Neural progenitor cell (in vitro differentiated cells): ENCODE results near the gene NCS1. TPM values are rescaled to one million over a fixed set of nuclear protein-coding genes. Genes with fewer than 3 reads are reported as not detected.

Source experiments
- DNase-seq: peaks from one replicate; pipeline ENCODE4 v3.0.0-alpha.2; 2016; ENCODE audit warnings: low spot score
- H2AFZ ChIP-seq: fragments of 200-600 bp; sonication (generic); replicated peaks from 2 replicates; pipeline ENCODE4 v1.6.1; 2016; ENCODE audit warnings: antibody characterized with exemption
- H3F3A ChIP-seq: fragments of 200-600 bp; sonication (generic); 2 replicates; pipeline ENCODE4 v1.6.1; 2016; ENCODE audit warnings: antibody characterized with exemption, low read depth
- H3K27ac ChIP-seq: fragments of 200-600 bp; sonication (generic); 2 replicates; pipeline ENCODE4 v1.5.1; 2016; ENCODE audit warnings: mild to moderate bottlenecking
- H3K27me3 ChIP-seq: fragments of 200-600 bp; sonication (generic); 2 replicates; pipeline ENCODE4 v1.6.1; 2016; ENCODE audit warnings: mild to moderate bottlenecking, moderate library complexity
- H3K36me3 ChIP-seq: fragments of 200-600 bp; sonication (generic); 2 replicates; pipeline ENCODE4 v1.5.1; 2016
- H3K4me1 ChIP-seq: fragments of 200-600 bp; sonication (generic); 2 replicates; pipeline ENCODE4 v1.6.1; 2016; ENCODE audit warnings: mixed run types
- H3K4me2 ChIP-seq: fragments of 200-600 bp; sonication (generic); 2 replicates; pipeline ENCODE4 v1.6.1; 2016
- H3K4me3 ChIP-seq: fragments of 200-600 bp; sonication (generic); 2 replicates; pipeline ENCODE4 v1.5.1; 2016
- H3K79me2 ChIP-seq: fragments of 200-600 bp; sonication (generic); 2 replicates; pipeline ENCODE4 v1.6.1; 2016; ENCODE audit warnings: low read depth
- H3K9ac ChIP-seq: fragments of 200-600 bp; sonication (generic); 2 replicates; pipeline ENCODE4 v1.6.1; 2016
- H3K9me3 ChIP-seq: fragments of 200-600 bp; sonication (generic); 2 replicates; pipeline ENCODE4 v1.5.1; 2016; ENCODE audit warnings: low read depth
- H4K20me1 ChIP-seq: fragments of 200-600 bp; sonication (generic); 2 replicates; pipeline ENCODE4 v1.6.1; 2016; ENCODE audit warnings: low read depth
- H3K27ac Mint-ChIP-seq: 3 replicates; pipeline ENCODE4 v1.8.0; 2021; ENCODE audit warnings: mixed read lengths
- H3K27me3 Mint-ChIP-seq: 2 replicates; pipeline ENCODE4 v1.8.0; 2022; ENCODE audit warnings: low read depth, mild to moderate bottlenecking, inconsistent platforms, moderate library complexity, mixed read lengths; ENCODE audit not compliant: insufficient read depth
- H3K36me3 Mint-ChIP-seq: 3 replicates; pipeline ENCODE4 v1.8.0; 2021; ENCODE audit warnings: mixed read lengths
- H3K4me1 Mint-ChIP-seq: 3 replicates; pipeline ENCODE4 v1.8.0; 2021; ENCODE audit warnings: mixed read lengths
- H3K4me3 Mint-ChIP-seq: 3 replicates; pipeline ENCODE4 v1.8.0; 2021; ENCODE audit warnings: mild to moderate bottlenecking, moderate library complexity, mixed read lengths
- H3K9me3 Mint-ChIP-seq: 3 replicates; pipeline ENCODE4 v1.8.0; 2020; ENCODE audit warnings: mixed read lengths
- EZH2 ChIP-seq: fragments of 200-600 bp; sonication (generic); IDR thresholded peaks from 2 replicates; pipeline ENCODE4 v1.6.1; 2017; ENCODE audit warnings: antibody characterized with exemption, mild to moderate bottlenecking, moderate library complexity
- EZH2phosphoT487 ChIP-seq: fragments of 200-600 bp; sonication (generic); IDR thresholded peaks from 2 replicates; pipeline ENCODE4 v1.6.1; 2017; ENCODE audit warnings: antibody characterized with exemption
- total RNA-seq: library from RNA; depleted of rRNA; stranded (reverse); fragments of >200 nt; gene quantifications from 2 replicates; pipeline ENCODE4 v1.2.3, GENCODE V29; 2015; ENCODE audit warnings: low replicate concordance
- TF ChIP-seq, protein P1 (sequence below): fragments of 200-600 bp; sonication (generic); IDR thresholded peaks from 2 replicates; pipeline ENCODE4 v1.5.1; 2017; ENCODE audit warnings: antibody characterized with exemption, mild to moderate bottlenecking

The NCS1 gene
- total RNA-seq, 1 donor from 2014 or later = 16.0 TPM

- Mint-ChIP-seq H3K9me3 (no peaks in the 10 kb centered on the region), H3K36me3 (no peaks in the 10 kb centered on the region), H3K27me3 (peaks cover 11% of the 10 kb centered on the region), H3K27ac (no peak overlapping the region), H3K4me3 (no peak overlapping the region), H3K4me1 (peaks cover 41% of the 10 kb centered on the region)
- Histone ChIP-seq H3K9me3 (no peaks in the 10 kb centered on the region), H3K27ac (no peak overlapping the region), H3K36me3 (no peaks in the 10 kb centered on the region), H4K20me1 (peaks cover 29% of the 10 kb centered on the region), H3K79me2 (peaks cover 52% of the 10 kb centered on the region), H3K27me3 (no peaks in the 10 kb centered on the region), H3K9ac (no peak overlapping the region), H2AFZ (no peak overlapping the region), H3K4me1 (peaks cover 31% of the 10 kb centered on the region), H3F3A (peaks cover 22% of the 10 kb centered on the region), H3K4me3 (no peak overlapping the region), H3K4me2 (no peak overlapping the region)
- no peak for DNase-seq
- TF ChIP-seq, protein P1, sequence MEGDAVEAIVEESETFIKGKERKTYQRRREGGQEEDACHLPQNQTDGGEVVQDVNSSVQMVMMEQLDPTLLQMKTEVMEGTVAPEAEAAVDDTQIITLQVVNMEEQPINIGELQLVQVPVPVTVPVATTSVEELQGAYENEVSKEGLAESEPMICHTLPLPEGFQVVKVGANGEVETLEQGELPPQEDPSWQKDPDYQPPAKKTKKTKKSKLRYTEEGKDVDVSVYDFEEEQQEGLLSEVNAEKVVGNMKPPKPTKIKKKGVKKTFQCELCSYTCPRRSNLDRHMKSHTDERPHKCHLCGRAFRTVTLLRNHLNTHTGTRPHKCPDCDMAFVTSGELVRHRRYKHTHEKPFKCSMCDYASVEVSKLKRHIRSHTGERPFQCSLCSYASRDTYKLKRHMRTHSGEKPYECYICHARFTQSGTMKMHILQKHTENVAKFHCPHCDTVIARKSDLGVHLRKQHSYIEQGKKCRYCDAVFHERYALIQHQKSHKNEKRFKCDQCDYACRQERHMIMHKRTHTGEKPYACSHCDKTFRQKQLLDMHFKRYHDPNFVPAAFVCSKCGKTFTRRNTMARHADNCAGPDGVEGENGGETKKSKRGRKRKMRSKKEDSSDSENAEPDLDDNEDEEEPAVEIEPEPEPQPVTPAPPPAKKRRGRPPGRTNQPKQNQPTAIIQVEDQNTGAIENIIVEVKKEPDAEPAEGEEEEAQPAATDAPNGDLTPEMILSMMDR = no peak
- no peak for TF ChIP-seq EZH2
- TF ChIP-seq EZH2phosphoT487 = no peak
These were observed 9.6 kb downstream of the NCS1 start for GRCh38 chr9:130181678-130182380.

- Mint-ChIP-seq H3K27ac (no peak overlapping the region), H3K4me3 (no peak overlapping the region), H3K27me3 (peaks cover 11% of the 10 kb centered on the region), H3K36me3 (no peaks in the 10 kb centered on the region), H3K4me1 (peaks cover 46% of the 10 kb centered on the region), H3K9me3 (no peaks in the 10 kb centered on the region)
- H3K4me1 ChIP-seq = peaks cover 37% of the 10 kb centered on the region
- no peak overlapping the region for H3K4me2 ChIP-seq
- no peaks in the 10 kb centered on the region for H3K36me3 ChIP-seq
- H3K79me2 ChIP-seq = peaks cover 57% of the 10 kb centered on the region
- H3K9me3 ChIP-seq = no peaks in the 10 kb centered on the region
- no peak for DNase-seq
- H3K27me3 ChIP-seq = no peaks in the 10 kb centered on the region
- peak overlapping the region; percentile 77 for H3K27ac ChIP-seq
- H3K9ac ChIP-seq = no peak overlapping the region
- no peak overlapping the region for H2AFZ ChIP-seq
- peaks cover 22% of the 10 kb centered on the region for H3F3A ChIP-seq
- H4K20me1 ChIP-seq = peaks cover 34% of the 10 kb centered on the region
- TF ChIP-seq, protein P1 = no peak
- TF ChIP-seq EZH2 = no peak
- H3K4me3 ChIP-seq = no peak overlapping the region
These were observed 10.2 kb downstream of the NCS1 start for GRCh38 chr9:130182381-130182909.

- Mint-ChIP-seq H3K4me3 (no peak overlapping the region), H3K9me3 (no peaks in the 10 kb centered on the region), H3K27ac (peak overlapping the region; percentile 87), H3K27me3 (peaks cover 11% of the 10 kb centered on the region), H3K36me3 (no peaks in the 10 kb centered on the region), H3K4me1 (peaks cover 54% of the 10 kb centered on the region)
- Histone ChIP-seq H3K9ac (no peak overlapping the region), H3K27ac (peak overlapping the region; percentile 77), H3K27me3 (no peaks in the 10 kb centered on the region), H3K4me1 (peaks cover 40% of the 10 kb centered on the region), H3K4me3 (no peak overlapping the region), H3K4me2 (peak overlapping the region; percentile 55), H2AFZ (no peak overlapping the region), H4K20me1 (peaks cover 42% of the 10 kb centered on the region), H3K79me2 (peaks cover 65% of the 10 kb centered on the region), H3K9me3 (no peaks in the 10 kb centered on the region), H3F3A (peaks cover 22% of the 10 kb centered on the region), H3K36me3 (no peaks in the 10 kb centered on the region)
- no peak for TF ChIP-seq EZH2phosphoT487
- no peak for TF ChIP-seq EZH2
- TF ChIP-seq, protein P1 = no peak
- DNase-seq = peak; percentile 64
These were observed 11.0 kb downstream of the NCS1 start for GRCh38 chr9:130183133-130183762.
